PFSK-1 (cell line): ENCODE results near the gene LINC00632.

Source experiments
- POLR2AphosphoS5 ChIP-seq: IDR thresholded peaks from 2 replicates; pipeline ENCODE4 v1.6.1; 2012; ENCODE audit warnings: low read depth, mild to moderate bottlenecking, control low read depth, low read length, moderate library complexity
- TAF1 ChIP-seq: IDR thresholded peaks from 2 replicates; pipeline ENCODE4 v1.6.1; 2012; ENCODE audit warnings: low read length, control low read depth, borderline replicate concordance; ENCODE audit not compliant: insufficient read depth

GRCh38 chrX:140836874-140837273, 127.3 kb downstream of the LINC00632 start:
- TF ChIP-seq POLR2AphosphoS5, result no peak
- no peak for TF ChIP-seq TAF1
